Left kidney (tissue), 2 donors: ENCODE results near the gene TRIM67. TPM values are rescaled to one million over a fixed set of nuclear protein-coding genes. Genes with fewer than 3 reads are reported as not detected.
A peak's percentile ranks its signal among the peaks of the same experiment; 100 is the strongest.
"Not testable (repeated sequence)": the region's sequence is repeated elsewhere in the genome, so short reads cannot be mapped to it uniquely, and the experiment has no call there.

ENCODE experiments used
- DNase-seq: peaks from one replicate; pipeline ENCODE4 v3.0.0-alpha.2; 2013
- polyA plus RNA-seq: library from polyadenylated mRNA; unstranded; fragments of 120-200 nt; gene quantifications from one replicate; pipeline ENCODE4 v1.2.1, GENCODE V29; 2013; ENCODE audit not compliant: insufficient read length

TRIM67 gene
- polyA plus RNA-seq, 1 donor = 0.15 TPM

- DNase-seq = no peak
Measured at GRCh38 chr1:231203259-231204057, 41.6 kb downstream of the TRIM67 start.

GRCh38 chr1:231206856-231207255 lies 45.0 kb downstream of the TRIM67 start:
- DNase-seq = no peak

- DNase-seq = no peak
Measured at GRCh38 chr1:231207437-231207836, 45.6 kb downstream of the TRIM67 start.

- DNase-seq = no peak
Measured at GRCh38 chr1:231208980-231209379, 47.1 kb downstream of the TRIM67 start.

- no peak for DNase-seq
Measured at GRCh38 chr1:231209531-231209930, 47.7 kb downstream of the TRIM67 start.

- DNase-seq = no peak
Measured at GRCh38 chr1:231210126-231210525, 48.3 kb downstream of the TRIM67 start.

- peak; percentile 89 for DNase-seq
Measured at GRCh38 chr1:231211005-231211857, 49.4 kb downstream of the TRIM67 start.

GRCh38 chr1:231212301-231212700 lies 50.4 kb downstream of the TRIM67 start:
- not testable (repeated sequence) for DNase-seq

- DNase-seq = no peak
Measured at GRCh38 chr1:231213831-231214573, 52.1 kb downstream of the TRIM67 start.

GRCh38 chr1:231214918-231215680 lies 53.2 kb downstream of the TRIM67 start:
- DNase-seq = no peak

- no peak for DNase-seq
Measured at GRCh38 chr1:231215681-231216385, 54.0 kb downstream of the TRIM67 start.

GRCh38 chr1:231216498-231216897 lies 54.6 kb downstream of the TRIM67 start:
- no peak for DNase-seq

GRCh38 chr1:231217056-231217455 lies 55.2 kb downstream of the TRIM67 start:
- no peak for DNase-seq

- no peak for DNase-seq
Measured at GRCh38 chr1:231218078-231218477, 56.2 kb downstream of the TRIM67 start.

GRCh38 chr1:231219422-231220401 lies 57.9 kb downstream of the TRIM67 start:
- DNase-seq = no peak

- DNase-seq = no peak
Measured at GRCh38 chr1:231220801-231221200, 58.9 kb downstream of the TRIM67 start.

GRCh38 chr1:231226156-231226555 lies 64.3 kb downstream of the TRIM67 start:
- DNase-seq = no peak

GRCh38 chr1:231231511-231231910 lies 69.7 kb downstream of the TRIM67 start:
- no peak for DNase-seq

- no peak for DNase-seq
Measured at GRCh38 chr1:231232870-231233734, 71.2 kb downstream of the TRIM67 start.
